COLO829 (cell line): Measurements from ENCODE around the gene GPATCH8.
"Not testable (repeated sequence)": the region's sequence is repeated elsewhere in the genome, so short reads cannot be mapped to it uniquely, and the experiment has no call there.

Source experiments
- DNase-seq: peaks from one replicate; pipeline ENCODE4 v3.0.0; 2012; ENCODE audit warnings: low spot score

GPATCH8 gene

DNA sequence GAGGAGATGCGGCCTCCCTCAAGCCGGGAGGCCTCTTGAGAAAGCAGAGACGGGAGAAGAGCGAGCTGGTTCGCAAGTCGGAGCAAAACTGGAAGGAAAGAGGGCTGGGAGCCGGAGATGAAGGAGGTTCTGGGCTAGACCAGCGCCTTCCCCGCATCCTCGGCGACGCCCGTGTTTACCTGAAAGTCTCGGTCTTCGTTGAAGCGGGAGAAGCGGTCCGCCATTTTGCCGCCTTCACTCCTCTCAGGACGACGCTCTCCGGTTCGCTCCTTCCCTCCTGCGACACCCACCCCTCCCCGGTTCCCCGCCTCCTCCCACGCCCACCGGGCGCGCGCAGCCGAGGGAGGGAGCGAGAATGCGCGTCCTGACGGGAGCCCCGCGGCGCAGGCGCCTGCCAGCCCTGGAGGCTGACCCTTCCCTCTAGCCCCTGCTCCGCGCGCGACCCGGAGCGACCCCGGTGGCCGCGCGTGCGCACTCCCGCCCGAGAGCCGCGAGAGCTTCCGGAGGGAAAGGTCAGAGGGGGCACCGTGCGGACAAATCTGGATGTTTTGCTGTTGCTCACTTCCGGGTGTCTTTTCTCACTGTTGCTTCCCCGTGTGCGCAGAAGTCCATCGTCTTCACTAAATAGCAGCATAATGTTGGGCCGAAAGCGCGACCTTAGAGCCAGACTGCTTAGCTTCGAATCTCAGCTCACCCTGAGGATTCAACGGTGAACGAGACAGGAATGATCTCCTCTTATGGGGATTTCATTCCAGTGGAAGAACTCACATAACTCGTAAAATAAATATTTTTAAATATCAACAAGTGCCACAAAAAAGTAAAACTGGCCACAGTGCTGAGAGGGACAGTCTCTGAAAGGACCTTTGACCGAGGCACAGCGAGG is at the start of gene GPATCH8:
GPATCH8 (minus strand) TSS at position 260 of the 883 bp plus-strand sequence; CDS start at position 224, 36 bp downstream.
- peak; percentile 93 for DNase-seq

DNA sequence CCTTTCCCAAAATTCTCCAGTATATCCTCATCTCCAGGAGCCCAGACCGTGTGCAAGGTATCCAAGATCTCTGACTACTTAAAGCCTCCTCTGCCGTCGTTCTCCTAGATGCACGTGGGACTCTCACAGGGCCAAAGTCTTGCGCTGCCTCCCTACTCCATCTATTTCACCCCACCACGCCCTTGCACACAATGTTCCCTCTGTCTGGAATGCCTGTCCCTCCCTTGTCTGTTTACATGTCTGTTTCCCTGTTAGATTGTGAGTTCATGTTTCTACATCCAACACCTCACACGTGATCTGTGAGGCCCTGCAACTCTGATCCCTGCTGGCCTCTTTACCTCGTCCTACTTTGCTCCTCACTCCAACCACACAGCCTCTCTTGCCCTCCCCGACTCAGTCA is 49.2 kb upstream of the GPATCH8 start:
- DNase-seq: no peak

DNA sequence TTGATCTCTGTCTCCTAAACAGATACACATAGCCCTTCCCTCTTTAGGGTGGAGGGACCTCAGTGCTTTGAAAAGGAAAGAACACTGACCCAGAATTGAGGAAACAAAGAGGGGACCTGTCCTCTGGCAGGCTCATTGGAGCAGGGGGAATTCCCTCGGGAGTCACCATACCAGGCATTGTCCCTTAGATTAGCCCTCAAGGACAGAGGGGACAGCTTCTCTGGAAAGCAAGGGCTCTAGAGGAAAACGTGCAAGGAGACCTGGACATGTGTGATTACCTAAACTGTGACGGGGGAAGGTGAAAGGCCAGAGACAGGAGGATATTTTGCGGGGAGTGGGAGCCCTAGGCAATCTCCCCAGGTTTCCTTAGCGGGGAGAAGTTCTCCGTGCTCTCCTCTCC is 46.5 kb upstream of the GPATCH8 start:
- DNase-seq: no peak

DNA sequence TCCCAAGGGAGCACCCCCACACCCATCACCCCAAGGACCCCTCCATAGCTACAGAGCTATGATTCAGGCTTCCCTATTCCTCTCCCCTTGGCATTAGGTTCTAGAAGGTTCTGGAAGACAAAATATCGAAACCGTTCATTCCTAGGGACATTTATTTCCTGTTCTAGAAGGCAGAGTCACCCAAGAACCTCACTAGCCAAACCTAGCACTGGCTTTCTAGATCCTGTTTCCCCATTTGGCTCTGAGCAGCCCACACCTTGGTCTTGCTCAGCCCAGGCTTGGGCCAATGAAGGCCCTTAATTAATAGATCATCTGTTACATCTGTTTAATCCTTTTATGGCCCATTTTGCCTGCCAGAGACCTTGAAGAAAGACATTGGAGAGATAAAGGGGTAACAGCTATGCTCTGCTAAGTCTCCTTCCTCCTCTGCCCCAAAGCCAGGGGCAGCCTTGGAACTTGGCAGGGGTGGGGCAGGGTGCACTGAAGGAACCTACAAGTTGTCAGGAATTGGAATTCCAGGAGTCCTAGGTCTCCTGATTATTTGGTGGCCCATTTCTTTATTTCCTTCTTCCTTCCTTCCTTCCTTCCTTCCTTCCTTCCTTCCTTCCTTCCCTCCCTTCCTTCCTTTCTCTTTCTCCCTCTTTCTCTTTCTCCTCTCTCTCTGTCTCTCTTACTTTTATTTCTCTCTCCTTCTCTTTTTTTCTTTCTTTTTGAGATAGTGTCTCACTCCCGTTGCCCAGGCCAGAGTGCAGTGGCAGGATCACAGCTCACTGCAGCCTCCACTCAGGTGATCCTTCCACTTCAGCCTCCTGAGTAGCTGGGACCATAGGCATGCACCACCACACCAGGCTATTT is 45.4 kb upstream of the GPATCH8 start:
- DNase-seq: no peak

DNA sequence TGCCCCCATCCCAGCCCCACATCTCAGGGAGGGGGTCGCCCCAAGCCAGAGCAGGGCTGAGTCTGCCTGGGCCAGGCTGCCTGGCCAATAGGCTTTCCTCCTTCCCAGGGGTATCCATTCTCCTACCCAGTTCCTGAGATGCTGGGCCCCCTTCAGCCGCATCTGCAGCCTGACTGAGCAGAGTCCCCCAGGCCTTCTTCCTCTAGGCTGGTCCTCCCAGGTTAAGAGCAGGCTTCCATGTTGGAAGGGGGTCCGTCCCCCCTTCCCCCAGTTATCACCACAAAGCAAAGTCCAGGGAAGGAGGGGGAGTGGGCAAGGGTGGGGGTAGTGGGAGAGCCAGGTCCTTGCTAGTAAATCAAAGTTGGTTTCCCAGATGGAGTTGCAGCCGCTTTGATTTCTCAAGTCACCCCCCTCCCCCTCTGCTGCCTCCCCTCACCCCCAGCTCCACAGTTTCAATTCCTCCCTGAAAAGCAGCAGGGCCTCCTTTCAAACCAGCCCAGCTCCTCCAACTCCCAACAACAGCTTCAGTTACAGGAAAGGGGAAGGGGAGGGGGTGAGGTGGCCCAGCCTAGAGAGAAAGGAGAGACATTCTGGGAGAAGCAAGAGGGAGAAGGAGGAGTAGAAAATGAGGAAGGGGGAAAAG is 44.5 kb upstream of the GPATCH8 start:
- no peak for DNase-seq

DNA sequence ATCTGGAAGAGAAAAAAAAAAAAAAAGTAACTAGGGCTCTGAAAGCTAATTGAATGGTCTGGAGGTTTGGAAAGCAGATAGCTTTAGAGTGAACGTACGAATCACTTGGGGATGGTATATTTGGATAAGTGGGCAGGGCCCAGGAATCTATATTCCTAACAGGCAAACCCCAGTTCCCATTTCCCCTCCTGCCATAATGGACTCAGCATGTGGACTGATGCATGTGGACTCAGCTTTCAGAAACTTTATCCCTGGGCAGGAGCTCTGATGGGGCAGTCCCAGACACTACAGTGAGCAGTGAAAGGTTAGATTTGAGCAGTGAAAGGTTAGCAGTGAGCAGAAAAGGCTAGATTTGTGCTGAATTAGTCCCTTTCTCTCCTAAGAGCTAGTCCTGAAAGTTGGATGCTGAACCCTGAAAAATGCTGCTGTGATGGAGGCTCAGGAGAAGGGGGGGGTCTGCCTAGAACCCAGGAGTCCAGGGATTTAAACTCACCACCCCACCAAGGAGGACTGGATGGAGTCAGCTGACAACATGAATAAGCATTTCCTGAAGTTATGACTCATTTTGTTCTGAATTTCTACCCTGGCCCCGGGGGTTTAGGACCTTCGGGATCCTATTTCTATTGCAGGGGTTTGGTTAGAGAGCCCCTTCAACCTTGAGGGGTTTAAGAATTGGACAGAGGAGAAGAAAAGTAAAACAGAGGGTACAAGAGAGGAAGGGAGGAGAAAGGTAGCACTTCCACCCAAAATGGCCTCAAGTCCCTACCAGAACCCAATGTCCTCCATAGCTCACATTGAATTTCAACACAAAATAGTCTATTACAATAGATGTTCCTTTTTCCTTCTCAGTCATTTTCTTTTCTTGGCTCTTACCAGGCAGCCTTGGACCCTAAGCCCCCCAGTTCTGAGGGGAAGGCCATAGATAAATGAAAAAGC is 43.7 kb upstream of the GPATCH8 start:
- DNase-seq: no peak

DNA sequence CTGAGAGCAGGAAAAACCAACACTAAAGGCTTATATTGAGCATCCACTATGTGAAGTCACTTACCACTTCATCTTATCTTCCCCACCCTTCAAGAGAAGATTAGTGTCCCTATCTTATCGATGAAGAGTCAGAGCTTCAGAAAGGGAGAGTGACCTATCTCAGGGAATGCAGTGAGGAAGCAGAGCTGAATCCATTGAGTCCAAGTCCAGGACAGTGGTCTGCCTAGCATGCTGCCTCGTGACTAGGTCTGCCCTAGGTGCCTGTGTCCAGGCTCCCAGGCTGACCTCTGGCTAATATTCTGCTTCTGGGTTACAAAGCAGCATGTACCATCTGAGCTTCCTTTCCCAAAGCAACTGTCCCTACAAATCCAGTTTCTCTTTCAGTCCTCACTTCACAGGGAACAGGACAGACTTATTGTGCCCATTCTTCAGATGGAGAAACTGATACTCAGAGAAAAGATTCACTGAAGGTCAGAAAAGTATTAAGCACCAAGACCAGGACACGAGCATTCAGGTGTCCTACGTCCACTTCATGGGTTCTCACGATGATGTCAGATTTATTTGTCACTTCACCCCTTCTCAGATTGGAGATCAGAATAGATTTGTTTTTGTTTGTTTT is 40.8 kb upstream of the GPATCH8 start:
- no peak for DNase-seq

DNA sequence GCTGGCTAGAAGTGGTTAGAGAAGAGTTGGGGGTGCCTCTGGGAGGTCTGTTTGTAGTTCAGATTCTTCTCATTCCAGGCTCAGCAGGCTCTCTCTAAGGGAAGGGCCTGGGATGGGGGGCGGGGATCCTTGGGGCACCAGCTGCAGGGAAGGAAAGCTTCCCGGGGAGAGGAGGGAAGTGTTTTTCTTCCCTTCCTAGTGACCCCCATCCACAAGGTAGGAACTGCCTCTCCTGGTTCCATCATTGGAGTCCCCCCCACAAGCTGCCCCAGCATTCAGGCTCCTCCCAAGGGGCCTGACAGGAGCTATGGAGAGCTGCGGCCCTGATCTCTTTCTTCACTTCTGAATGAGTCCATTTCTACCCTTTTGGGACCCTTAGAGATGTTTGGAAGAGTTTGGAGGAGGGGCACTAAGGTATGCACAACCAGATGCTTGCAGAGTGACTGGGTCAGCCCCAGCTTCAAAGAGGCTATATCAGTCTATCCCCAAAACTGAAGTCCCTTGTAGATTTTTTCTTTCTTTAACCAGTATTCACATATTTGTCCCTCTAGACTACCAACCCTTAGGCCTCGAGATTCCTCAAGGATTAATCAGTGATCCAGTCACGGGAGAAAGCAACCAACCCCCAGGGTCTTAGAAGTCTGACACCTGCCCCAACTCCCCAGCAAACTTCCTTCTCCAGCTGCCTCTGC is 40.2 kb upstream of the GPATCH8 start:
- peak; percentile 58 for DNase-seq

DNA sequence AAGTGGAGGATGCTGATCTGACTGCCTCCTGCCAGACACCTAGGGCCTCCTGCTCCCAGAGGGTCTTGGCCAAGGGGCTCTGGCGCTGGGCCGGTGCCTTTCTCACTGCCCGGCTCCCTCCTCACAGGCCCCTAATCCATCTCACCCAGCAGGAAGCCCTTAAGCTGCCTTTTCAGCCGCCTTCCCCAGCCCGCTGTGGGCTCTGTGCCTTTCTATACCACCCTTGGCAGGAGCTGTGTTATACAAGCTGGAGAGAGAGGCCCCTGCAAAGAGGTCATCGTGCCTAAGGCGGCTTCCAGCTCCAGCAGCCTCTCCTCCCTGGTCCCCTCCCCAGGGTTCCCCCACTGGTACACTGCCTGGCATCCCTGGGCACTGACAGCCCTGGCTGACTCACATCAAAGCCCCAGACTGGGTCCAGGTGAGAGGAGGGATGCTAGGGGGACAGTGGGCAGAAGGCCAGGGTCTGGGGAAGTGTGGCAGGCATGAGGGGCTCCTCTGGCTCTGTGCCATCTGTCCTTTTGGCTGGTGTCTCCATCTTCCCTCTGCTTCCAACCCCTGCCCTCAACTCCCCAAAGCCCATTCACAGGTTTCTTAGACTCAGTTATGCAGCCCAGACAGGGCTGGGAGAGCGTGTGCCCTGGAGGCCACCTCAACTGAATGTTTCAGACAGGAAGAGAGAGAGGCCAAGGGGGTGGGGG is 38.8 kb upstream of the GPATCH8 start:
- DNase-seq: no peak

DNA sequence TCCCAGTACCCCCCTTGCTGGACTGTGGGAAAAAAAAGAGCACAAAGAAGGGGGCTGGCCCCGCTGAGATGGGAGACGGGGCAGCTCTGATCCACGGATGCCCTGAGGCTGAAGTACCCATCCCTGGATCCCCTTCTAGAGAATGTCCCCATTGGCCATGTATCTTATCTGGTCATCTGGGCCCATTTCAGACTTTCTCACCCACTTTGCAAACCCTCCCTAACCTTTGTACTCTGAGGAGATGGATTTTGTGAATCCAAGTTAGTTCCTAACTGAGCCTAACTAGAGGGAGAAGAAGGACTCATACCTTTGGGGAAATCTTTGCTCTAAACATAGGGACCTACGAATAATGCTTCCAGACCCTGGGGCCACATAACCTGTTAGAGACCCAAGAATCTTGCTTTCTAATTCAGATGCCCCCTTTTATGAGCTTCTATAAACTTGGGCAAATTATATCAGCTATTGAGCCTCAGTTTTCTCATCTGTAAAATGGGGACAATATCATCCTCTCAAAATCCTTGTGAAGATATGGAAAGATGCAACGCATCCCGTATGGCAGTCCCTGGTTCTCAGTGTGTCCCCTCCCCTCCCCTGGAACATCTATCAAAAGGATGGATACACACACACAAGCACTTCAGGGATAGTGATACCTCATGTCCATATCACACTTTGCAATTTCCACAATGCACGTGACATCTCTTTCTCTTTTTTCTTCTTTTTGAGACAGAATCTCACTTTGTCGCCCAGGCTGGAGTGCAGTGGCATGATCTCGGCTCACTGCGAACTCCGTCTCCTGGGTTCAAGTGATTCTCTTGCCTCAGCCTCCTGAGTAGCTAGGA is 37.3 kb upstream of the GPATCH8 start:
- DNase-seq: no peak

DNA sequence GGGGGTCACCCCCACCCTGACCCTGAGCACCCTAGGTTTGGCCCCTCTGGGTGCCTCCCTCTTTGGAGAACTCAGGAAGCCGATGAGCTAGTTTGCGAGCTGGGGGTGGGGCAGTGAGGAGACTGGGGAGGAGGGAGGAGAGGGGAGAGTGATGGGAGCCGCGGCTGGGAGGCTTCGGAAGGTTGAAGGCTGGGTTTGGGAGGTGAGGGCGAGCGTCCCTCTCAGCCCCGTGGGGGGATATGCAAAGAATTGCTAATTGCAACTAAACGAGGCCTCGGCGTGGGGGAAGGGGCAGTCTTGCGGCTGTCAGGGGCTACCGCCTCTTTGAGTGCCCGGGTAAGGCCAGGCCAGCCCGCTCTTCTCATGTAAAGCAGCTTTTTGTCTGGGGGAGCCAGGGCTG is 36.5 kb upstream of the GPATCH8 start:
- DNase-seq: no peak

DNA sequence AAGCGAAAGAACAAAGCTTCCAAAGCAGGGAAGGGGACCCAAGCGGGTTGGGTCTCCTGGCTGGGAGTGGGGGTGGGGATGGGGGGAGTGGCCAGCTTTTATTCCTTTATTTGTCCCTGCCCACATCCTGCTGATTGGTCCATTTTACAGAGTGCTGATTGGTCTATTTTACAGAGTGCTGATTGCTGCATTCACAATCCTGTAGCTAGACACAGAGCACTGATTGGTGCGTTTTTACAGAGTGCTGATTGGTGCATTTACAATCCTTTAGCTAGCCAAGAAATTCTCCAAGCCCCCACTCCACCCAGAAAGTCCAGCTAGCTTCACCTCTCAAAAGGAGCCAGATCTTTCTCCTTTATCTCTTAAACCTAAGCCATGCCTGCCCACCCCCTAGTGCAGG is 34.7 kb upstream of the GPATCH8 start:
- DNase-seq: not testable (repeated sequence)

DNA sequence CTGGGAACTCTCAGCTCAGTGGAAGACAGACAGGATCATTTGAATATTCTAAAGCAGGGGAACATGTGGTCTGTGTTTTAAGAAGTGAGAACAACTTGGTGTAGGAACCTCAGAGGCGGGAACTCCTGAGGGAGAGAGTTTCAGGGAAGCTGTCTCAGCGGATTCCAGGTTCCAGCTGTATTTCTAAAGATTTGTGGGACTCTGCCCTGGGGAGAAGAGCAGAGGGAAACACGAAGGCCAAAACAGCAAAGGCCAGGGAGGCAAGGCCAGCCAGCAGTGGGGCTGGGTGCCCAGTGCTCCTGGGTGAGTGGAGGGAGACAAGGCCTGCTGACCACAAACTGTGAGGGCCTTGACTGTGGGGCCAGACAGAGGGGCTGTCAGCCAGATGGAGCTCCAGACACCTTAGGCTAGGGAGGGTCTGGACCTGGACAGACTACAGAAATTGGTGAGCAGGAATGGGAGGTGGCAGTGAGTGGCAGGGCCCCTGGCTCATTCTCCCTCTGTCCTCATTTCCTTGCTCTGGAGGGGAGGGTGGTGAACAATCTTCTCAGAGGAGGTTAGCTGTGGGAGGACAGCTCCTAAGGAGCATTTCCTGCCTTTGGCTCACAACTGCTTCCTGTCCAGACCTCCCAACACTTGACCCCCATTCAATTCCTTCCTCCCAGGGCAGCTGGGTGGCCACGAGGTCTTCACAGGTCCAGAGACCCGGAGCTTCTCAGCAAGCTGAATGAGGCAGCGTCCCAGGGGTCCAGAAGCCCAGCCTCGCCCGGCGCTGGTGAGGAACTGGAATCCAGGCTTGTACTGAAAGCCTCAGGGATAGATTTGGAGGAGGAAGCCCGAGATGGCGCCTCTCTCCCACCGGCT is 33.1 kb upstream of the GPATCH8 start:
- DNase-seq: no peak

DNA sequence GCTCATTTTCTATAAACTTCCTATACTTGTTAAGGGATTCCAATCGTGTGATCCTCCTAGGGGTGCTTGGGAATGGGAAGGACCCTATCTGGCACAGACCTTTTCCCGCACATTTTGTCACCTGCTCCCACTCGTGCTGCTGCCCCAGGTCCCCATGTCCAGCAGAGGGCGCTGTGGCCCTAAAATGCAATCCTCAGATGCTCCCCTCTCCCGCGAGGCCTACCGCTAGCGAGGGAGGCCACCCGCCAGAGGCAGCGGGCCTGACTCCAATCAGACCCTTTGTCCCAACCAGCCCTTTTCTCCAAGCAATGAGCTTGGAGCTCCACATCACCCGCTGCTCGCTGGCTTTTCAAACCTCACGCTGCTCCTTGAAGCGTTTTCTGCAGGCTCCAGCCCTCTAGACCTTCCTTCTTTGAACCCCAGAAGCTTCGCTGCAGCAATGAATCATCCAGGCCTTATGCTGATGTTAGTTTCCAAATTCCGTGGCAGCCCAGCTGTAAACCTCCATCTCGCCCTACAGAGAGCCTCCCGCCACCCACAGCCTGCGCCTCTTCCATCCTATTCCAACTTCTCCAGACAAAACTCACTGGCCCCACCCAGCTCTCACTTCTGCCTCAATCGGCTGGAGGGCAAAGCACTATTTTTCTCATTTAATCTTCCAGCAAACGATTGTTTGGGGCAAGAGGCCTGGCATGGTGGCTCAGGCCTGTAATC is 30.5 kb upstream of the GPATCH8 start:
- peak; percentile 93 for DNase-seq

DNA sequence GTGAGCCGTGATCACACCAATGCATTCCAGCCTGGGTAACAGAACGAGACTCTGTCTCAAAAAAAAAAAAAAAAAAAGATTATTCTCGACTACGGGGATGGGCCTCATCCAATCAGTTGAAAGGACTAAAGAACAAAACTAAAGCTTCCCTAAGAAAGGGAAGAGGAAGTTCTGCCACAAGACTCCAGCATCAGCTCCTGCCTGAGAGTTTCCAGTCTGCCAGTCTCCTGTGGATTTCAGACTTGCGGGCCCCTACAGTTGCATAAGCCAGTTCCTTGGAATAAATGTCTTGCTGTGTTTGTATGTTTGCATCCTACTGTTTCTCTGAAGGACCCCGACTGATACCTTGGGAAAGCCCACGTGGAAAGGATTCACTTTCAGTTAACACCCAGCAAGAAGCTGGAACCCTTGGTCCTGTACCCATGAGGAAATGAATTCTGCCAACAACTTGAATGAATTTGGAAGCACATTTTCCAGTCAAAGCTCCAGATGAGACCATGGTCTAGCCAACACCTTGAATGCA is 27.8 kb upstream of the GPATCH8 start:
- no peak for DNase-seq

DNA sequence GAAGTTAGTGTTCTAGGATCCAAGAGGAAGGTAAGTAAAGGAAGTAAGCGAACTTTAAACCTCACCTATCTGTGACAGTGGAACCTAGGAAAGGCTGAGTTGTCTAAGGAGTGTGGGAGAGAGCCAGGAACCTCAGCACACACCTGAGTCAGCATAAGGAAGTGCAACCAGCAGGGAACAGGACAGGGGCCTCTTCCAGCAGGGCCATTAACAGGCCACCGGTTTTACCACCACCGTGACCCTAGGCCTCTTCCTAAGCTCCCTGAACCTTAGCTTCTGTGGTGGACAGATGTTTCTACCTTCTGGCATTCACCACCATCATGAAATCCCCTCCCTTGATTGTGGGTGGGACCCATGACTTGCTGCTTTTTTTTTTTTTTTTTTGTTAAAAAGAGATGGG is 26.7 kb upstream of the GPATCH8 start:
- no peak for DNase-seq

DNA sequence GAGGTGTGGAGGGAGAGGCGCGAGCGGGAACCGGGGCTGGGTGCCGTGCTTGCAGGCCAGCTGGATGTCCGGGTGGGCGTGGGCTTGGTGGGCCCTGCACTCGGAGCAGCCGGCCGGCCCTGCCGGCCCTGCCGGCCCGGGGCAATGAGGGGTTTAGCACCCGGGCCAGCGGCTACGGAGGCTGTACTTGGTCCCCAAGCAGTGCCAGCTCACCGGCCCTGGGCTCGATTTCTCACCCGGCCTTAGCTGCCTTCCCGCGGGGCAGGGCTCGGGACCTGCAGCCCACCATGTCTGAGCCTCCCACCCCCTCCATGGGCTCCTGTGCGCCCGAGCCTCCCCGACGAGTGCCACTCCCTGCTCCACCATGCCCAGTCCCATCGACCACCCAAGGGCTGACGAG is 24.7 kb upstream of the GPATCH8 start:
- DNase-seq: no peak
